Breast epithelium (tissue), 4 donors: ENCODE results near the gene TUBD1. TPM values are rescaled to one million over a fixed set of nuclear protein-coding genes. Genes with fewer than 3 reads are reported as not detected.
A peak's percentile ranks its signal among the peaks of the same experiment; 100 is the strongest.
"Not testable (repeated sequence)": the region's sequence is repeated elsewhere in the genome, so short reads cannot be mapped to it uniquely, and the experiment has no call there.

Source experiments
- DNase-seq, 2 donors: peaks; one replicate each; pipeline ENCODE4 v3.0.0-alpha.2; 2019; ENCODE audit warnings: low spot score in 2 of 2
- H3K27ac ChIP-seq, 2 donors: fragments of 200-600 bp; sonication (generic) in 1 of 2; one replicate each; pipeline ENCODE4 v1.5.1; 2016 to 2019; ENCODE audit warnings: mild to moderate bottlenecking in 1 of 2
- H3K27me3 ChIP-seq, 2 donors: fragments of 200-600 bp; sonication (generic) in 1 of 2; one replicate each; pipeline versions ENCODE4 v1.5.1 to v1.6.0; 2017 to 2019; ENCODE audit warnings: control low read depth in 1 of 2, mild to moderate bottlenecking in 1 of 2
- H3K36me3 ChIP-seq: fragments of 200-600 bp; one replicate; pipeline ENCODE4 v1.5.1; 2019
- H3K4me1 ChIP-seq, 2 donors: fragments of 200-600 bp; sonication (generic); one replicate each; pipeline ENCODE4 v1.5.1; 2016 to 2019; ENCODE audit warnings: control low read depth in 1 of 2
- H3K4me3 ChIP-seq, 3 donors: fragments of 200-600 bp; sonication (generic); 1 replicate in 2 of 3; 2 replicates in 1 of 3; pipeline ENCODE4 v1.5.1; 2016 to 2019; ENCODE audit warnings: mild to moderate bottlenecking in 3 of 3, moderate library complexity in 2 of 3
- H3K9me3 ChIP-seq, 2 donors: fragments of 200-600 bp; sonication (generic) in 1 of 2; one replicate each; pipeline ENCODE4 v1.5.1; 2016 to 2019; ENCODE audit warnings: control low read depth in 1 of 2
- POLR2A ChIP-seq: fragments of 450-650 bp; IDR thresholded peaks from one replicate; pipeline ENCODE4 v1.6.1; 2016; ENCODE audit warnings: antibody characterized with exemption, mild to moderate bottlenecking, moderate library complexity
- POLR2AphosphoS5 ChIP-seq, 3 donors: sonication (generic); formaldehyde crosslinking; IDR thresholded peaks; one replicate each; pipeline ENCODE4 v1.6.1; 2017; ENCODE audit warnings: antibody characterized with exemption in 3 of 3
- intact Hi-C: fragments of 100-400 bp; cut with DNase I; formaldehyde crosslinking; loops from one replicate; pipeline ENCODE4 v1.15.1; 2023; ENCODE audit warnings: low total_unique reads
- total RNA-seq, 3 donors: library from RNA; depleted of rRNA; stranded (reverse); fragments of >200 nt; gene quantifications; one replicate each; pipeline ENCODE4 v1.1.0, GENCODE V29; 2016
- TF ChIP-seq, protein P1 (sequence below), 3 donors: fragments of 450-650 bp; IDR thresholded peaks; one replicate each; pipeline ENCODE4 v1.5.1; 2016 to 2017; ENCODE audit warnings: antibody characterized with exemption in 3 of 3, mild to moderate bottlenecking in 3 of 3, moderate library complexity in 3 of 3

TUBD1 gene
- total RNA-seq, 3 donors from 2014 or later, result 6.6 to 25.0 (median 19.7) TPM

DNA sequence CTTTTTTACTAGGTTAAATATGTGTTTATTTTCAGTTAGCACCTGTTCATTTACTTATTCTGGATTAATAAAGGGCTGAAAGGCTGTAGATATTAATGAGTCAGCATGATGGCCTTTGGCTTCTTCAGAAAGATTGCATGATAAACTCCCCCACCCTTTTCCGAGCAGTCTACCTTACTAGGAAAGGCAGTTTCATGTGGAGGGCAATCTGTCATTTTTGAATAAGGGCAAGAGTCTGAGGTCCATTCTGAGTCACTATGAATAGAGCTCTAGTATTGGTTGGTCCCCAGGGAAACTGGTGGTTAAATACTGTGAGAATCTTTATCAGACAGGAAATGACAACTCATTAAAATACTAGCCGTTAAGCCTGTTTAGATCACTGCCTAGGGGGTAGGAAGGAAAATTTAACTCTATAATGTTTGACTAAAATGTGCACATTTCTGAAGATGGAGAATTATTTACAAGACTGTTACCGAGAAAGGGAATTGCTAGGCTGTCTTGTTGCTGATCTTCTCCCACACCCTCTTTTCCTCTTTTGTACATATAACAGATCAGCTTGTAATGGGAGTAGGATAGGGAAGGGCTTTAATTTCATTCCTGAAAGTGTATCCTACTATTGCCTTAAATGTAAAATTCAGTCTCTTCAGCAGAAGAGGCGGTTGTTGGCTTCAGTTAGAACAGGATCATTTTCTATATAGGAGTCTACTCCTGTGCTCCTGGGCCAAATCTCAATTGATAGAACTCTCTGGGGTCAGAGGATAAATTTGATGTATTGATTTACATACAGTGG, 63.3 kb downstream of the TUBD1 start:
- H3K27ac ChIP-seq, result peak overlapping the region; percentile 78 to 80
- intact Hi-C loops, result no loop called here
- no peaks in the 10 kb centered on the region for H3K27me3 ChIP-seq
- no peaks in the 10 kb centered on the region for H3K9me3 ChIP-seq
- H3K4me1 ChIP-seq, result peaks cover 0 to 5% of the 10 kb centered on the region in 2 donors
- H3K36me3 ChIP-seq, result no peaks in the 10 kb centered on the region
- TF ChIP-seq, protein P1, sequence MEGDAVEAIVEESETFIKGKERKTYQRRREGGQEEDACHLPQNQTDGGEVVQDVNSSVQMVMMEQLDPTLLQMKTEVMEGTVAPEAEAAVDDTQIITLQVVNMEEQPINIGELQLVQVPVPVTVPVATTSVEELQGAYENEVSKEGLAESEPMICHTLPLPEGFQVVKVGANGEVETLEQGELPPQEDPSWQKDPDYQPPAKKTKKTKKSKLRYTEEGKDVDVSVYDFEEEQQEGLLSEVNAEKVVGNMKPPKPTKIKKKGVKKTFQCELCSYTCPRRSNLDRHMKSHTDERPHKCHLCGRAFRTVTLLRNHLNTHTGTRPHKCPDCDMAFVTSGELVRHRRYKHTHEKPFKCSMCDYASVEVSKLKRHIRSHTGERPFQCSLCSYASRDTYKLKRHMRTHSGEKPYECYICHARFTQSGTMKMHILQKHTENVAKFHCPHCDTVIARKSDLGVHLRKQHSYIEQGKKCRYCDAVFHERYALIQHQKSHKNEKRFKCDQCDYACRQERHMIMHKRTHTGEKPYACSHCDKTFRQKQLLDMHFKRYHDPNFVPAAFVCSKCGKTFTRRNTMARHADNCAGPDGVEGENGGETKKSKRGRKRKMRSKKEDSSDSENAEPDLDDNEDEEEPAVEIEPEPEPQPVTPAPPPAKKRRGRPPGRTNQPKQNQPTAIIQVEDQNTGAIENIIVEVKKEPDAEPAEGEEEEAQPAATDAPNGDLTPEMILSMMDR (IDR thresholded peaks at IDR 0.05), result no peak
- TF ChIP-seq POLR2A, result no peak
- no peak for DNase-seq
- H3K4me3 ChIP-seq, result peak overlapping the region in 1 of 3 donors; percentile 17

DNA sequence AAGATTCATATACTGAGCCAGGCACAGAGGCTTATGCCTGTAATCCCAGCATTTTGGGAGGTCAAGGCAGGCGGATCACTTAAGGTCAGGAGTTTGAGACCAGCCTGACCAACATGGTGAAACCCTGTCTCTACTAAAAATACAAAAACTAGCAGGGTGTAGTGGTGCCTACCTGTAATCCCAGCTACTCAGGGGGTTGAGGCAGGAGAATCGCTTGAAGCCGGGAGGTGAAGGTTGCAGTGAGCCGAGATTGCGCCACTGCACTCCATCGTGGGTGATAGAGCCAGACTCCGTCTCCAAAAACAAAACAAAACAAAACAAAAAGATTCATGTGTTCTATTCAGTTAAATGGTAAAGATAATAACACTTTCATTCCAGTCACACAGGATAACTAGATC, 63.9 kb downstream of the TUBD1 start:
- intact Hi-C loops, H3K27me3 ChIP-seq, H3K4me1 ChIP-seq, H3K9me3 ChIP-seq, H3K36me3 ChIP-seq, DNase-seq: not testable (repeated sequence)
- Histone ChIP-seq H3K27ac (peak overlapping the region; percentile 78 to 80), H3K4me3 (peak overlapping the region in 1 of 3 donors; percentile 17)

DNA sequence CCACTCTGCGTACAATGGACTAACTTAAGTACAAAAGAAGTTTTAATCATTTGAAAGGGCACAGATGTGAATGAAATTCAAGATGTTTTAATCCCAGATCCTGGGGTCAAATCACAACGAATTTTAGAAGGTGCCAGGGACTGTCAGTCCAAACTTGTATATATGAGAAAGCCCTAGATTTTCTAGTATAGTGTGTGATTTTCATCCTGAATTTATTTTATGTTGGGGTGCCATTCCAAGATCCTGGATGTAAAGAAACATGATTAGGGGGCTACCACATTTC, 64.3 kb downstream of the TUBD1 start:
- intact Hi-C loops, result no loop called here
- no peak overlapping the region for H3K4me3 ChIP-seq
- no peak for TF ChIP-seq POLR2A
- no peak for TF ChIP-seq POLR2AphosphoS5 (IDR thresholded peaks at IDR 0.05)
- TF ChIP-seq, protein P1 (IDR thresholded peaks at IDR 0.05), result no peak
- H3K36me3 ChIP-seq, result no peaks in the 10 kb centered on the region
- no peak for DNase-seq
- peak overlapping the region; percentile 78 to 80 for H3K27ac ChIP-seq
- no peaks in the 10 kb centered on the region for H3K9me3 ChIP-seq
- peaks cover 0 to 5% of the 10 kb centered on the region in 2 donors for H3K4me1 ChIP-seq
- H3K27me3 ChIP-seq, result no peaks in the 10 kb centered on the region

DNA sequence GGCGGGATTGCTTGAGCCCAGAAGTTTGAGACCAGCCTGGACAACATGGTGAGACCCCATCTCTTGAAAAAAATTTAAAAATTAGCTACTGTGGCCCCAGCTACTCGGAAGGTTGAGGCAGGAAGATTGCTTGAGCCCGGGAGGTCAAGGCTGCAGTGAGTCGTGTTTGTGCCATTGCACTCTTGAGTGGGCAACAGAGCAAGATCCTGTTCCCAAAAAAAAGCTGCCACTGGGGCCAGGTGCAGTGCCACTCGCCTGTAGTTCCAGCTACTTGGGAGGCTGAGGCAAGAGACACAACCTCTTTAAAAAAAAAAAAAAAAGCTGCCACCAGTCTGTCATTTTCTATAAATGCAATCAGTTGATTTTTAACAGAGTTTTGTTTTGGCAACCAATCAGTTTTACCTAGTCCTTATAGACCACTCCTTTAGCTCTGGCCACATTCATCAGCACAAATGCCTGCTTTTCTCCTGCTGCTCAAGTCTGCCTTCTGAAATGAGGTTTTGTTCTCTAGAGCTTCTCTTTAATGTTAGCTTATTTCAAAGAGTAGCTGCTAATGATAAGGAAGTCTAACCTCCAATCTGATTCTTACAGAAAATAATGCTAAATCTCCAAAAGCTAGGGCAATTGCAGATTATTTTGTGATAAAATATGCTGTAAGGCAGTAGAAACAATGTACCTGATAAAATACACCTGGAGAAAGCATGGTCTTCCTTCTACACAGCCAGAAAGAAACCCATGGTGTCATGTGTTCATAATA, 64.8 kb downstream of the TUBD1 start:
- Histone ChIP-seq H3K27me3 (no peaks in the 10 kb centered on the region), H3K36me3 (no peaks in the 10 kb centered on the region), H3K9me3 (no peaks in the 10 kb centered on the region), H3K4me3 (no peak overlapping the region), H3K4me1 (peaks cover 0 to 5% of the 10 kb centered on the region in 2 donors), H3K27ac (peak overlapping the region; percentile 78 to 80)
- TF ChIP-seq POLR2A, result no peak
- TF ChIP-seq, protein P1 (IDR thresholded peaks at IDR 0.05), result no peak
- TF ChIP-seq POLR2AphosphoS5 (IDR thresholded peaks at IDR 0.05), result no peak
- no peak for DNase-seq
- intact Hi-C loops, result no loop called here

DNA sequence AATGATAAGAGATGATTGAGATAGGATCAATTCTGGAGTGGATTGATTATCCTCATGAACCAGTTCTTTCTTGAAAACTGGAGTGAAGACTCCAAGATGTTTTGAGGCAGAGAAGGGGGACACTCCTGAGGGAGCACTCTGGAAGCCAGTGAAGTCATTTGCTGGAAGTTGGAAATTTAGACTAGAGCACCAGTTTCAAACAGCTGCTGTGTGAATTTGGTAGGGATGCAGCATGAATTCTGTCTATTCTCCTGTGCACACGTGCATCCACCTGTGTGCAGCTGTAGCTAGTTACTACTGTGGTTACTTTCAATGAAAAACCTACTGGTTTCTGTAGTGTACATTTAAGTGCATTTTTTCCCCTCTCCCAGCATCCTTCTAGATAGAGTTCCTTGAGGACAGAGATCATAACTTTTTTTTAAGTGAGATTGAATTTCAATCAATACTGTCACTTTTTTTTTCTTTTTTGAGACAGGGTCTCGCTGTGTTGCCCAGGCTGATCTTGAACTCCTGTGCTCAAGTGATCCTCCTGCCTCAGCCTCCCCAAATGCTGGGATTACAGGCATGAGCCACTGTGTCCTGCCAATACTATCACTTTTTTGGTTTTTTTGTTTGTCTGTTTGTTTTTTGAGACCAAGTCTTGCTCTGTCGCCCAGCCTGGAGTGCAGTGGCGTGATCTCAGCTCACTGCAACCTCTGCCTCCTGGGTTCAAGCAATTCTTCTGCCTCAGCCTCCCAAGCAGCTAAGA, 65.9 kb downstream of the TUBD1 start:
- Histone ChIP-seq H3K4me3 (no peak overlapping the region), H3K9me3 (no peaks in the 10 kb centered on the region), H3K27me3 (no peaks in the 10 kb centered on the region), H3K36me3 (no peaks in the 10 kb centered on the region), H3K4me1 (peaks cover 0 to 5% of the 10 kb centered on the region in 2 donors), H3K27ac (peak overlapping the region in 1 of 2 donors; percentile 26)
- intact Hi-C loops, result no loop called here
- DNase-seq, result no peak
- TF ChIP-seq, protein P1 (IDR thresholded peaks at IDR 0.05), result no peak
- no peak for TF ChIP-seq POLR2A
- no peak for TF ChIP-seq POLR2AphosphoS5 (IDR thresholded peaks at IDR 0.05)
